Measurements from ENCODE around the gene PSME2. TPM values are rescaled to one million over a fixed set of nuclear protein-coding genes. Genes with fewer than 3 reads are reported as not detected.

PSME2 gene
- total and polyA plus RNA-seq, 11 donors: 51.4 to 360 (median 90.4) TPM

- ATAC-seq (peak in 2 of 4 donors; percentile 1), DNase-seq (no peak)
- intact Hi-C loops (cut with DNase I): loop anchor here in 8 of 10 donors (5.0 to 10.0 kb wide), 5 partner anchors 38 to 118 kb away; partner anchors contain the start of gene DHRS4L2 (in 2 of the 8)
- Histone ChIP-seq H3K27me3 (no peaks in the 10 kb centered on the region), H3K9me3 (no peaks in the 10 kb centered on the region), H3K4me1 (peaks cover 0 to 26% (median 14%) of the 10 kb centered on the region in 12 donors), H3K27ac (peak overlapping the region; percentile 77 to 96 (median 94)), H3K4me3 (peak overlapping the region; percentile 73 to 94 (median 80)), H3K36me3 (peaks cover 0 to 20% (median 0%) of the 10 kb centered on the region in 9 donors)
- TF ChIP-seq CTCF (IDR thresholded peaks at IDR 0.05) (no peak), POLR2A (IDR thresholded peaks at IDR 0.05) (no peak)
- 26 to 45% (median 35%) methylated on average over 14 of the region's 14 CpGs for WGBS, 4 donors
Measured at GRCh38 chr14:24094841-24095270, 51.6 kb downstream of the PSME2 start.

- Histone ChIP-seq H3K4me3 (peak within 1 kb of the TSS; percentile 73 to 94 (median 80)), H3K27ac (peak within 1 kb of the TSS; percentile 77 to 96 (median 94)), H3K27me3 (no peaks in the 10 kb centered on the region), H3K36me3 (peaks cover 0 to 14% (median 0%) of the 10 kb centered on the region in 9 donors), H3K4me1 (peaks cover 0 to 26% (median 14%) of the 10 kb centered on the region in 12 donors), H3K9me3 (no peaks in the 10 kb centered on the region)
- WGBS, 4 donors: 0 to 1% (median 1%) methylated on average over 52 to 68 of the region's 68 CpGs
- intact Hi-C loops (cut with DNase I): loop anchor here in 8 of 10 donors (5.0 to 10.0 kb wide), 5 partner anchors 37 to 117 kb away; partner anchors contain the start of gene DHRS4L2 (in 2 of the 8)
- TF ChIP-seq CTCF (IDR thresholded peaks at IDR 0.05): peak in 1 of 12 donors; percentile 14
- peak in 1 of 2 donors; percentile 62 for TF ChIP-seq POLR2A (IDR thresholded peaks at IDR 0.05)
- peak; percentile 76 to 92 (median 90) for ATAC-seq
- DNase-seq: peak; percentile 85 to 94 (median 91)
Measured at GRCh38 chr14:24093901-24094840, 52.2 kb downstream of the PSME2 start, which contains the start of gene PCK2. PCK2 (plus strand) TSS chr14:24094311; CDS start chr14:24094406, 95 bp downstream.

Small RNA genes lying within 50 kb of the gene (microRNA-seq; reads per million reads assigned to microRNA genes)
- gene MIR7703: 0 reads per million in 4 donors

Other genes starting within 250 kb of the PSME2 start
Only the 30 nearest of the 31 such genes appear.
- gene DHRS4, start 192.8 kb downstream of the PSME2 start, total RNA-seq: 10 to 100 TPM; 20.3 to 48.5 (median 30.3) TPM
- gene DHRS4, start 192.8 kb downstream of the PSME2 start, polyA plus RNA-seq: 10 to 100 TPM; 36.2 to 76.3 TPM
- 10 to 100 TPM; 17.9 to 37.1 (median 27.5) TPM for gene DHRS4L2, start 157.7 kb downstream of the PSME2 start, total RNA-seq
- 10 to 100 TPM; 22.2 to 65.9 TPM for gene DHRS4L2, start 157.7 kb downstream of the PSME2 start, polyA plus RNA-seq
- gene CARMIL3, start 94.6 kb downstream of the PSME2 start, total RNA-seq: under 1 TPM in 6 of 9 donors, not detected in 3; 0.05 to 0.38 (median 0.17) TPM
- under 1 TPM; 0.08 to 0.15 TPM for gene CARMIL3, start 94.6 kb downstream of the PSME2 start, polyA plus RNA-seq
- gene CPNE6, start 75.0 kb downstream of the PSME2 start, total RNA-seq: under 1 TPM in 3 of 9 donors, not detected in 6; 0.23 to 0.52 (median 0.25) TPM
- gene CPNE6, start 75.0 kb downstream of the PSME2 start, polyA plus RNA-seq: not detected
- gene PCK2, start 52.3 kb downstream of the PSME2 start, total RNA-seq: 10 to 100 TPM in 2 of 9 donors, 1 to 10 TPM in 7; 2.1 to 14.6 (median 3.9) TPM
- gene PCK2, start 52.3 kb downstream of the PSME2 start, polyA plus RNA-seq: 1 to 10 TPM; 1.5 to 5.4 TPM
- gene DCAF11, start 31.8 kb downstream of the PSME2 start, total RNA-seq: 100 to 1,000 TPM in 2 of 9 donors, 10 to 100 TPM in 7; 55.1 to 117 (median 75.0) TPM
- gene DCAF11, start 31.8 kb downstream of the PSME2 start, polyA plus RNA-seq: 100 to 1,000 TPM in 1 of 2 donors, 10 to 100 TPM in 1; 25.3 to 111 TPM
- 1 to 10 TPM; 1.3 to 2.9 (median 2.1) TPM for gene NRL, start 31.7 kb downstream of the PSME2 start, total RNA-seq
- 1 to 10 TPM; 2.1 to 3.0 TPM for gene NRL, start 31.7 kb downstream of the PSME2 start, polyA plus RNA-seq
- 100 to 1,000 TPM in 5 of 9 donors, 10 to 100 TPM in 4; 58.5 to 247 (median 107) TPM for gene FITM1, start 16.0 kb downstream of the PSME2 start, total RNA-seq
- gene FITM1, start 16.0 kb downstream of the PSME2 start, polyA plus RNA-seq: 100 to 1,000 TPM in 1 of 2 donors, 10 to 100 TPM in 1; 43.3 to 276 TPM
- 100 to 1,000 TPM in 6 of 9 donors, 10 to 100 TPM in 3; 87.3 to 331 (median 110) TPM for gene PSME1, start 10.4 kb downstream of the PSME2 start, total RNA-seq
- 100 to 1,000 TPM; 125 to 164 TPM for gene PSME1, start 10.4 kb downstream of the PSME2 start, polyA plus RNA-seq
- 10 to 100 TPM in 8 of 9 donors, 1 to 10 TPM in 1; 9.6 to 18.7 (median 13.8) TPM for gene EMC9, start 5.0 kb downstream of the PSME2 start, total RNA-seq
- gene EMC9, start 5.0 kb downstream of the PSME2 start, polyA plus RNA-seq: 10 to 100 TPM; 20.1 to 30.6 TPM
- gene RNF31, start 888 bp upstream of the PSME2 start, total RNA-seq: 10 to 100 TPM; 31.6 to 54.2 (median 36.6) TPM
- 10 to 100 TPM; 36.4 to 38.3 TPM for gene RNF31, start 888 bp upstream of the PSME2 start, polyA plus RNA-seq
- gene IRF9, start 14.7 kb upstream of the PSME2 start, total RNA-seq: 100 to 1,000 TPM in 1 of 9 donors, 10 to 100 TPM in 8; 23.4 to 169 (median 29.8) TPM
- gene IRF9, start 14.7 kb upstream of the PSME2 start, polyA plus RNA-seq: 10 to 100 TPM; 26.6 to 30.4 TPM
- gene REC8, start 25.5 kb upstream of the PSME2 start, total RNA-seq: 10 to 100 TPM in 2 of 9 donors, 1 to 10 TPM in 6, under 1 TPM in 1; 0.32 to 25.3 (median 4.4) TPM
- gene REC8, start 25.5 kb upstream of the PSME2 start, polyA plus RNA-seq: 1 to 10 TPM; 2.2 to 4.8 TPM
- gene IPO4, start 42.2 kb upstream of the PSME2 start, total RNA-seq: 10 to 100 TPM in 8 of 9 donors, 1 to 10 TPM in 1; 9.1 to 25.6 (median 17.2) TPM
- gene IPO4, start 42.2 kb upstream of the PSME2 start, polyA plus RNA-seq: 10 to 100 TPM in 1 of 2 donors, 1 to 10 TPM in 1; 1.8 to 40.0 TPM
- 10 to 100 TPM; 15.4 to 32.3 (median 26.3) TPM for gene TM9SF1, start 48.8 kb upstream of the PSME2 start, total RNA-seq
- gene TM9SF1, start 48.8 kb upstream of the PSME2 start, polyA plus RNA-seq: 10 to 100 TPM in 1 of 2 donors, 1 to 10 TPM in 1; 6.1 to 52.8 TPM
- under 1 TPM in 1 of 9 donors, not detected in 8; 0.19 TPM for gene TSSK4, start 59.1 kb upstream of the PSME2 start, total RNA-seq
- gene TSSK4, start 59.1 kb upstream of the PSME2 start, polyA plus RNA-seq: under 1 TPM in 1 of 2 donors, not detected in 1; 0.23 TPM
- 10 to 100 TPM; 20.2 to 42.3 (median 34.5) TPM for gene CHMP4A, start 66.9 kb upstream of the PSME2 start, total RNA-seq
- gene CHMP4A, start 66.9 kb upstream of the PSME2 start, polyA plus RNA-seq: 10 to 100 TPM; 32.1 to 72.8 TPM
- 10 to 100 TPM; 12.8 to 22.6 (median 15.5) TPM for gene MDP1, start 69.5 kb upstream of the PSME2 start, total RNA-seq
- gene MDP1, start 69.5 kb upstream of the PSME2 start, polyA plus RNA-seq: 10 to 100 TPM; 20.8 to 26.5 TPM
- 100 to 1,000 TPM; 174 to 217 (median 197) TPM for gene NEDD8, start 85.8 kb upstream of the PSME2 start, total RNA-seq
- 100 to 1,000 TPM; 276 to 287 TPM for gene NEDD8, start 85.8 kb upstream of the PSME2 start, polyA plus RNA-seq
- 10 to 100 TPM; 23.9 to 55.9 (median 32.8) TPM for gene GMPR2, start 86.3 kb upstream of the PSME2 start, total RNA-seq
- 10 to 100 TPM; 26.6 to 28.1 TPM for gene GMPR2, start 86.3 kb upstream of the PSME2 start, polyA plus RNA-seq
- 10 to 100 TPM; 34.5 to 58.1 (median 42.6) TPM for gene TINF2, start 96.0 kb upstream of the PSME2 start, total RNA-seq
- gene TINF2, start 96.0 kb upstream of the PSME2 start, polyA plus RNA-seq: 10 to 100 TPM; 16.1 to 55.4 TPM
- gene TGM1, start 116.6 kb upstream of the PSME2 start, total RNA-seq: 10 to 100 TPM in 1 of 9 donors, 1 to 10 TPM in 3, under 1 TPM in 2, not detected in 3; 0.52 to 38.9 (median 1.0) TPM
- gene TGM1, start 116.6 kb upstream of the PSME2 start, polyA plus RNA-seq: under 1 TPM; 0.61 to 0.69 TPM
- gene RABGGTA, start 125.0 kb upstream of the PSME2 start, total RNA-seq: 10 to 100 TPM; 18.8 to 33.1 (median 26.7) TPM
- 10 to 100 TPM; 26.3 to 29.2 TPM for gene RABGGTA, start 125.0 kb upstream of the PSME2 start, polyA plus RNA-seq
- gene DHRS1, start 153.2 kb upstream of the PSME2 start, total RNA-seq: 10 to 100 TPM in 6 of 9 donors, 1 to 10 TPM in 3; 6.3 to 18.1 (median 11.3) TPM
- gene DHRS1, start 153.2 kb upstream of the PSME2 start, polyA plus RNA-seq: 10 to 100 TPM in 1 of 2 donors, 1 to 10 TPM in 1; 5.5 to 10.7 TPM
- gene NOP9, start 153.2 kb upstream of the PSME2 start, total RNA-seq: 10 to 100 TPM; 22.1 to 34.0 (median 27.8) TPM
- gene NOP9, start 153.2 kb upstream of the PSME2 start, polyA plus RNA-seq: 10 to 100 TPM; 13.5 to 29.8 TPM
- 10 to 100 TPM in 1 of 9 donors, 1 to 10 TPM in 8; 1.7 to 10.1 (median 3.0) TPM for gene CIDEB, start 161.4 kb upstream of the PSME2 start, total RNA-seq
- 1 to 10 TPM; 2.6 to 3.2 TPM for gene CIDEB, start 161.4 kb upstream of the PSME2 start, polyA plus RNA-seq
- gene LTB4R2, start 163.5 kb upstream of the PSME2 start, total RNA-seq: 1 to 10 TPM in 7 of 9 donors, under 1 TPM in 2; 0.81 to 3.8 (median 1.6) TPM
- under 1 TPM; 0.53 to 0.64 TPM for gene LTB4R2, start 163.5 kb upstream of the PSME2 start, polyA plus RNA-seq
- 1 to 10 TPM in 8 of 9 donors, under 1 TPM in 1; 0.92 to 8.8 (median 1.7) TPM for gene LTB4R, start 164.9 kb upstream of the PSME2 start, total RNA-seq
- 1 to 10 TPM; 1.2 to 2.2 TPM for gene LTB4R, start 164.9 kb upstream of the PSME2 start, polyA plus RNA-seq
- gene ADCY4, start 188.5 kb upstream of the PSME2 start, total RNA-seq: 10 to 100 TPM; 20.7 to 47.5 (median 27.5) TPM
- 10 to 100 TPM; 21.9 to 40.4 TPM for gene ADCY4, start 188.5 kb upstream of the PSME2 start, polyA plus RNA-seq
- 10 to 100 TPM in 1 of 9 donors, 1 to 10 TPM in 6, under 1 TPM in 2; 0.75 to 10.5 (median 3.0) TPM for gene RIPK3, start 193.4 kb upstream of the PSME2 start, total RNA-seq
- 1 to 10 TPM; 4.0 to 4.4 TPM for gene RIPK3, start 193.4 kb upstream of the PSME2 start, polyA plus RNA-seq

Data from heart left ventricle (tissue), 16 donors.